Measurements from ENCODE around the gene SAP130.
A peak's percentile ranks its signal among the peaks of the same experiment; 100 is the strongest.
"Not testable (repeated sequence)": the region's sequence is repeated elsewhere in the genome, so short reads cannot be mapped to it uniquely, and the experiment has no call there.

The SAP130 gene

DNA sequence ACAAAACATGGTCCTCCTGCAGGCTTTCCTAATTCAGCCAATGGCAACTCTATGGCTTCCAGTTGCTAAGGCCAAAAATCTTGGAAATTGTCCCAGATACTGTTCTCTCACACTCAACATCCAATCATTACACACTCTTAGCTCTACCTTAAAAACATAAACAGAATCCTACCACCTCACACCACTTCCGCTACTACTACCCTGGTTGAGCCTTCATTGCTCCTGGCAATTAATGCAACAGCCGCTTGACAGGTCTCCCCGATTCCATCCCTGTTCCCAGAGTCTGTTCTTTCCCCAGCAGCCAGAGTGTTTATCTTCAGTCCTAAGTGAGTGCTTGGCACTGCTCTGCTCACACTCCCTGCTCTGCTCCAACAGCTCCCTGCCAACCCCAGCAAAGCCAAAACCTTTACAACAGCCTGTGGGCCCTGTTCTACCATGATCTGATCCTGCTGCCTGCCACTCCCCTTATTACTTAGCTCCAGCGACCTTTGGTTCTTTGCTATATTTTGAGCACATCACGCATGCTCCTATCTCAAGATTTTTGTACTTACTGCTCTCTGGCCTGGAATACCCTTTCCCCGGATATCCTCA lies 74.6 kb downstream of the SAP130 start:
- no peak for DNase-seq (ENCODE audit: low spot score)

DNA sequence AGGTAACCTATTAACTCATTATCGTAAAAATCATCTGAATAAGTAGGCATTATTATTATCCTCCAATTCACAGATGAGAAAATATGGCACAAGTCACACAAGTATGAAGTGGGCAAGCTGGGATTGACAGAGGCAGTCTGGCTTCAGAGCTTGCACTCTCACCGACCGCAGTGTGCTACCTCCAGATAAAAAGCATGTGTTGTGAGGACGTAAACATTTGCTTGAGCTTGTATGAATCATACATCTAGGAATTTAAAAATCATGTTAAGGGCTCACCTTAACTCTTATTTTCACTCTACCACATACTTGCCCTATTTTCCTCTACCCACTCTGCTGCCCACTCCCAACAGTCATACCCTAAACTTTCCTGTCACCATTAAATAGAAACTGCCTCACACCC lies 76.8 kb downstream of the SAP130 start:
- no peak for DNase-seq (ENCODE audit: low spot score)

DNA sequence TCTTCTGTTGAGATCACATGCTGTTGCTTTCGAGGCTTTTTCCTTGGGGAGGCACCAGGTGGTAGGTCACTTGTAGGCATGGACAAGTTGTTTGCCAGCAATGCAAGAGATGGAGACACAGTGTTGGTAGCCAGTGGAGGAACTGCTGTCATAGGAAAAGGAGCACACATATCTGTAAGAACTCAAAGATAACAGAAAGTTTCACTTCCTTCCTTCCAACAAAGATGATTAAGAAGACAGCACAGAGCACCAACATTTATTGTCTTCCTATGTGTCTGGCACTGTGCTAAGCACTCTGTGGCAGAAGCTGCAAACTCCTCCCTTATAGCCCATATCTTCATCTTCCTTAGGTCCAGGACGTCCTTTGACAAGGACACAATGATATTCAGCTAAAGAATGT lies 77.6 kb downstream of the SAP130 start:
- DNase-seq (ENCODE audit: low spot score), result no peak

DNA sequence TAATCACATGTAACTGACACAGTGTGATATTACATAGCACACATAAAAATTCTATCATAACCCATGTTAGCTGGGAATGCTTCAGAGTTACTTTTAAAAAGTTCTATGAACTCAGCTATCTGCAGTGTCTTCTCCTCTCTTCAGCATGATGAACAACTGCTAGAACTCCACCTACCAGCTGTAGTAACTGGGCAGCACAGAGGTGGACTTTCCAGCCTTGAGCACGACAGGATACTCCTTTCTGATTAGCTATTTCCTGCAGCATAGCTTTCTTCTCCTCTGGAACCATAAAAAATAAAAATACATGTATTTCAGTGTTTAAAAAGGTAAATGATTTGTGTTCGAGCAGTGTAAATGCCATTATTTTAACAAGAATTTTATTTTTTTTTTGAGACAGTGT lies 82.6 kb downstream of the SAP130 start:
- no peak for DNase-seq (ENCODE audit: low spot score)

DNA sequence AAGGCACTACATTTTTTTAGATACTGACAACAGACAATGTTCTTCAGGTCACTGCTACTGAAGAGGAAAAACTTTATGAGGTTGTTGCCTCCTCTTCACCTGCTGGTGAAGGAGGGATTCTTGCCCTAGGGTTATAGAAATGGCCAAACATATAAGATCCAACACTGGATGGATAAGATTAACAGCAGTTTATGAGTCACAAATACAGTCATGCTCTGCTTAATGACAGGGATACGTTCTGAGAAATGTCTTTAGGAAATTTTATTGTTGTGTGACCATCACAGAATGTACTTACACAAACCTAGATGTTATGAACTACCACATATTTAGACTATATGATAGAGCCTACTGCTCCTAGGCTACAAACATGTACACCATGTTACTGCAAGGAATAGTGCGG lies 84.7 kb downstream of the SAP130 start:
- DNase-seq (ENCODE audit: low spot score), result peak; percentile 59

DNA sequence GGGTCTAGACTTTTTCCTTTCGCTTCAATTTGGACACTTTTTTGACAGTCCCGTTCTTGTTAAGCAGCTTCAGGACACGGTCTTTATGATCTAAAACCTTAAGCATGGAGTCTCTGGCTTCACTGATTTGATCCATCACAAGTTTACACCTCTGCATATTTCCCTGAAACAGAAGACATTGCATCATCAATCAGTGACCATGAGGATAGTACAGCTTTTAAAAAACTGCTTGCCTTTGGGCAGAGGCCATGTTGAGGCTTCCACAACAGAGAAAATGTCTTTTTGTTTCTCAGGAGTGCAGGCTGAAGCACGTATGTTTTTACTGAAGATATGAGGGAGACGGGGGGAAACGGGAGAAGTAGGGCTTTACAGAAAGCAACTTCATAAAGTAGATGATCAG lies 85.9 kb downstream of the SAP130 start:
- no peak for DNase-seq (ENCODE audit: low spot score)

DNA sequence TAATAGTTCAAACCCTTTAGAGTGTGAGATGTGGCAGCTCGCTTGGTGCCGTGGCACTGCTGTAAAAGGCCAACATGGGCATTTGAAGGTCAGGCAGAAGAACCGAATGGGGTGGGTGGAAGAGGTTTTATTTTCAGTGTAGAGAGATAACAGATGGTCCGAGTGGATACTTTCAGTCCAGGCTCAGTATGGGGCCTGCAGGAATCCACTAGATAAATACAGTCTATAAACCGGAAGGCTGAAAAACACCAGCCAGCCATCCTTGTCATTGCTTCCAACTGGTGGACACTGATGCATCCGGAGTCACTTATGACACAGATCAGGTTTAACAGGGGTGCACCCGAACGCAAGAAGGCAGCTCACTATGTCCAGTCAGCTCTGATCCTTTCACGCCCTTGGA lies 86.4 kb downstream of the SAP130 start:
- DNase-seq (ENCODE audit: low spot score), result no peak

DNA sequence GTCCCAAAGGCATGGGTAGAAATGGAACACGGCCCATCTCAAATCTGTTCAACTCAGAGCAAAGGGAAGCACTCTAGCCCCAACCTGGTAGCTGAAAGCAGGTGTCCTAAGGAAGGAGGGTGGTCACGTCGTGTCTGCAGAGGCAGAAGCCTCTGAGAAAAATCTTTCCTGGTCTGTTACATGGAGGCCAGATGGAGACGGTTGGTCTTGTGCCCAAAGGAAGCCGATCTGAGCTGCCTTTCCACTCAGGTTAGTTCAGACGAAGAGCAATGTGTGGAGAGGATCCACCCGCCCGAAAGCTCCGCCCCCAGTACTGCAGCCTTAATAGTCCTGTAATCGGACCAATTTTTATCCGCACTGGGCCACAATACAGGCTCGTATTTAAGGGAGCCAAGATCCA lies 87.2 kb downstream of the SAP130 start:
- no peak for DNase-seq (ENCODE audit: low spot score)

DNA sequence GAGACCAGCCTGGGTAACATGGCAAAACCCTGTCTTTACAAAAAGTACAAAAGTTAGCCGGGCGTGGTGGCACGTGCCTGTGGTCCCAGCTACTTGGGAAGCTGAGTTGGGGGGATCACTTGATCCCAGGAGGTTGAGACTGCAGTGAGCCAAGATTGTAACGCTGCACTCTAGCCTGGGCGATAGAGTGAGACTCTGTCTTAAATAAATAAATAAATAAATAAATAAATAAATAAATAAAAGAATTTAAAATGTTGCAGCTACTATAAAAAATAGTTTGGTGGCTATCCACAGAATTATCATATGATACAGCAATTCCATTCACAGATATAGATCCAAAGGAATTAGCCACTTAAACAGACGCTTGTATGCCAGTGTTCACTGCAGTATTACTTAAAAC lies 92.5 kb downstream of the SAP130 start:
- no peak for DNase-seq (ENCODE audit: low spot score)

DNA sequence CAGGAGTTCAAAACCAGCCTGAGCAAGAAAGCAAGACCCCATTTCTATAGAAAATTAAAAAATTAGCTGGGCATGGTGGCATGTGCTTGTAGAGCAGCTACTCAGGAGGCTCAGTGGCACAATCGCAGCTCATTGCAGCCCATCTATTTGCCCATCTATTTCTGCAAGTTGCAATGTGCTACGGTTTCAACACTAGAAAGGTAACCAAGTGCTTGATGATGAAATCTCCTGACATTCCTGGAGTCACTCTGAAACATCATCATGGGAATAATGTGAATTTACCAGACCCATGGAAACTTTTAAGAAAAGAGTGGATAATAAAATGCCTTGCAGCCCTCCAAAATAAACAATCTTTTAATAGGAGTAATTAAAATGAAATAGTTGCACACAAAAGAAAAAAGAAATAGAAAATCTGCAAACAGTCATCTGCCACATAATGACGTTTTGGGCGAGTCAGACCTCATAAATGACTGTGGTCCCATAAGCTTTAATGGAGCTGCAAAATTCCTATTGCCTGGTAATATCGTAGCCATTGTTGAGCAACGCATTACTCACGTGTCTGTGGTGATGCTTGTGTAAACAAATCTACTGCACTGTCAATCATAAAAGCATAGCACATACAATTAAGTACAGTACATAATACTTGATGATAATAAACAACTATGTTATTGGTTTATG lies 95.5 kb downstream of the SAP130 start:
- peak; percentile 90 for DNase-seq (ENCODE audit: low spot score)

DNA sequence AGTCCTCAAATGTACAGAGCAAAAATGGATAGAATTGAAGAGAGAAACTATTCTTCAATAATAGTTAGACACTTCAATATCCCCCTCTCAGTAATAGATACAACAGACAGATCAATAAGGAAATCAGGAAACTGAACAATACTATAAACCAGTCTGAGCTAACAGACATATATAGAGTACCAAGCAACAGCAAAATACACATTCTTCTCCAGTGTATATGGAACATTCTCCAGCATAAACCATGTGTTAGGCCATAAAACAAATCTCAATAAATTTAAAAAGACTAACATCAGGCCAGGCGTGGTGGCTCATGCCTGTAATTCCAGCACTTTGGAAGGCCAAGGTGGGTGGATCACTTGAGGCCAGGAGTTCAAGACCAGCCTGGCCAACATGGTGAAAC lies 98.4 kb downstream of the SAP130 start:
- no peak for DNase-seq (ENCODE audit: low spot score)

DNA sequence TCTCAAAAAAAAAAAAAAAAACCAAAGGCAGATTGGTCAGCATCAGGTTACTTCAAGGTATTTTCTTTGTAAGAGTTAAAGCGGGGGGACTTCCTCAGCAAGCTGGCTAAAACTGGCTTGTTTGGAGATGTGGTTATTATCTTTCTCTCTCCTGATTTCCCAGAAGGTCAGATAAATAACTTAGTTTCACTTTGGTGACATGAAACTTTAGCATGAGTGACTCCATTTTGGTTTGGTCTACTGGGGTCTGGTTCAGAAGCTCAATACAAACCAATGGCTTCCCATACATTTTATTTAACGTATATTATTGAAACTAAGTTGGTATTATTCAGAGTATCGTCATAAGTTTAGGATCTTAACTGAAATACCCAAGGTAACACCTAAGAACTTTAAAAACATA lies 100.5 kb downstream of the SAP130 start:
- no peak for DNase-seq (ENCODE audit: low spot score)

DNA sequence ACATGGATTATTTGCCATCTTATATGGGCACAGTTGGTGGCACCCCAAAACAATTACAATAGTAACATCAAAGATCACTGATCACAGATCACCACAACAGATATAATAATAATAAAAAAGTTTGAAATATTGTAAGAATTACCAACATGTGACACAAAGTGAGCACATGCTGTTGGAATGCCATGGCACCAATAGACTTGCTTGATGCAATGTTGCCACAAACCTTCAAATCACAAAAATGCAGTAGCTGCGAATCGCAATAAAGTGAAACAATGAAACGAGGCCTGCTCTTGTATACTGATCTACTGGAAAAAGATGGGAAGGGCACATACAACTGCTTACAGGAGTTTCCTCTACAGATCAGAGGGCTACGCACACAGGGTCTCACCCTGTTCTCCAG lies 109.9 kb downstream of the SAP130 start:
- DNase-seq (ENCODE audit: low spot score), result no peak

DNA sequence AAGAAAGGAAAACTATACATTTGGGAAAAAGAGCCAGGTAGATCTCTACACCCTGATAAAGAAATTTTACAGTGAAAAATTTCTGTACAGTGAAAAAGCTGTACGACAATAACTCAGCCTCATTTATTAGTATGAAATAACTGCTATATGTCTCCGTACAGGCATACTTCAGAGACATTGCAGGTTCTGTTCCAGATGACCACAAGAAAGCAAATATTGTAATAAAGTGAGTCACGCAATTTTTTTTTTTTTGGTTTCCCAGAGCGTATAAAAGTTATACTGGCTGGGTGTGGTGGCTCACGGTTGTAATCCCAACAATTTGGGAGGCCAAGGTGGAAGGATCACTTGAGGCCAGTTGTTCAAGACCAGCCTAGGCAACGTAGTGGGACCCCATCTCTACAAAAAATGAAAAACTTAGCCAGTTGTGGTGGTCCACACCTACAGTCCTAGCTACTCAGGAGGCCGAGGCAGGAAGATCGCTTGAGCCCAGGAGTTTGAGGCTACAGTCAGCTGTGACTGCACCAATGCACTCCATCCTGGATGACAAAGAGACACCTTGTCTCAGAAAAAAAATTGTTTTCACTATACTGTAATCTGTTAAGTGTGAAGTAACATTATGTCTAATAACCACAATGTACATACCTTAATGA lies 113.9 kb downstream of the SAP130 start:
- DNase-seq (ENCODE audit: low spot score), result no peak

DNA sequence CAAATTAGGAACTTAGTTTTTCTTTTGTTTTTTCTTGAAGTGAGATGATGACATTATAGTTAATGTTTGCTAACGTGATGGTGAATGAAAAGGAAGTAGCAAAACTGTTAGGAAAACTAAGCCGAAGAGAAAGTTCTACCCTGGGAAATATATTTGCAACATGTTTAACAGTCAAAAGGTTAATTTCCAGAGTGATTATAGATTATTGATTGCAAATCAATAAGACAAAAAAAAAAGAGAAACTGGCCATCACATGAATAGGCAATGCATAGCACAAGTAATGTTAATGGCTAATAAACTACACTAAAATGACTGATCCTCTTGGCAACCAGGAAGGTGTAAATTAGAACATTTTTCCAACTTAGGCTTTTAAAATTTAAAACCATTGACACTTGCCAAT lies 116.1 kb downstream of the SAP130 start:
- DNase-seq (ENCODE audit: low spot score), result no peak

DNA sequence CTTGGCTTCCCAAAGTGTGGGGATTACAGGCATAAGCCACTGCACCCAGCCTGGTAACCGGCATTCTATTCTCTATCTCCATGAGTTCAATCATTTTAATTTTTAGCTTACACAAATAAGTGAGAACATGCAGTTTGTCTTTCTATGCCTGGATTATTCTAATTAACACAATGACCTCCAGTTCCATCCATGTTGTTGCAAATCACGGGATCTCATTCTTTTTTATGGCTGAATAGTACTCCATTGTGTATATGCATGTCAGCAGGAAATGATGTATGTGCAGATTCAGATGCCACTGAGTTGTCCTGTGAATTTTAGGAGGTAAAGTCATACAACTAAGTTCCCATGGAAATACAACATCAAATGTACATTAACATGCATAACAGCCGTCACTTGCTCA lies 117.4 kb downstream of the SAP130 start:
- DNase-seq (ENCODE audit: low spot score), result no peak

DNA sequence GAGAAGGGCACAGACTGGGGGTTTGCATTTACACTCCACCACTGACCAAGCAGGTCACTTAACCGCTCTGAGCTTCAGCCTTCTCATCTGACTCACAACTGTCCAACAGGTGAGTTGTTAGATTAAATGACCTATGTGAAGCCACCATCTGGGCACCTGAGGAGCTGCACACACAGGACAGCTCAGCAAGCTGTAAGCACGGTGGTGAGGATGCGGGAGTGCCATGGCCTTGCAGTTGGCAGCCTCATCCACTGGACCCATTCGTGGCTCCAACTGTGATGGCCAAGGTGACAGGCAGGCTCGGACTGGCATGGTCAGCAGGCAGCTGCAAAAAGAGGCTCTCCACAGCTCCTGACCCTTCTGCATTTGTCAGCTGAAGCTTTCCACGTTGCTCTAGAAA lies 118.8 kb downstream of the SAP130 start:
- DNase-seq (ENCODE audit: low spot score), result no peak

DNA sequence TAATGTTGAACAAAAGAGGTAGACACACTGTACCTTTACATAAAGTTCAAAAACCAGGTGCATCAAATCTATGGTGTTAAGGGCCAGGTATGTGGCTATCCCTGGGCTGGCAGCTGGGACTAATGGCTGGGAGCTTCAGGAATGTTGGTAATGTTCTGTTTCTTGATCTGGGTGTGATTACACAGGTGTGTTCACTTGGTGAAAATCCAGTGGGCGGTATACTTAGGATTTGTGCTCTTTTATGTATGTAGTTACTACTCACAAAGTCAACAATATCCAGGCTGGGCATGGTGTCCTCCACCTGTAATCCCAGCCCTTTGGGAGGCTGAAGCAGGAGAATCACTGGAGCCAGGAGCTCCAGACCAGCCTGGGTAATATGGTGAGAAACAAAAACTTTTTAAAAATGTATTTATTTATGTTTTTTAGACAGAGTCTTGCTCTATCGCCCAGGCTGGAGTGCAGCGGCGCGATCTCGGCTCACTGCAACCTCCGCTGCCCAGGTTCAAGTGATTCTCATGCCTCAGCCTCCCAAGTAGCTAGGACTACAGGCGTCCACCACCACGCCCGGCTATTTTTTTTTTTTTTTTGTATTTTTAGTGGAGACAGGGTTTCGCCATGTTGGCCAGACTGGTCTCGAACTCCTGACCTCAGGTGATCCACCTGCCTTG lies 120.0 kb downstream of the SAP130 start:
- DNase-seq (ENCODE audit: low spot score), result not testable (repeated sequence)

DNA sequence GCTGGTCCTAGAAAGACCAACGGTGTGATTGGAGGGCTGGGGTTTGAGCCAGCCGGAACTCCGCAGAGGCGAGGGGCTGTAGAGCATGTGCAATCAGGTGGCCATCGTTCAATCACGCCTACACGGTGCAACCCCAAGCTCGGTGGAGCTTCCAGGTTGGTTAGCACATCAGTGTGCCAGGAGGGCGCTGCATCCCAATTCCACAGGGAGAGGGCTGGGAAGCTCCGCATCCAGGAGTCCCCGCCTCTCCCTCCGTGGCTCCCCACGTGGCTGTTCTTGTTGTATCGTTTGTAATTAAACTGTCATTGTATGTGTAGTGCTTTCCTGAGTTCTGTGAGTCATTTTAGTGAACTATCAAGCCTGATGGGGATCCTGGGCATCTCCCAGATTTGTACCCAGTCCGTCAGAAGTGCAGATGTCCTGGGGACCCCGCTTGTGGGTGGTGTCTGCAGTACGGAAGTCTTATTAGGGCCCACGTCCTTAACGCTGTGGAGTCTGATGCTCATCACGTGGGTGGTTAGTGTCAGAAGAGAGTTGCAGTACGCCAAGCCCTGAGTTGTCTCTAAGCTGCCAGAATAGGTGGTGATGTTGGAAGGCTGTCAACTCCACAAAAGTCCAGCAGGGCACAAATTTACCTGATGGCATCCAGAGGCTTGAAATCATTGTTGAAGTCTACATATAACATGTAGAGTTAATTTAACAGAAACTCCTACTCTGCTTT lies 121.5 kb downstream of the SAP130 start:
- DNase-seq (ENCODE audit: low spot score), result no peak

DNA sequence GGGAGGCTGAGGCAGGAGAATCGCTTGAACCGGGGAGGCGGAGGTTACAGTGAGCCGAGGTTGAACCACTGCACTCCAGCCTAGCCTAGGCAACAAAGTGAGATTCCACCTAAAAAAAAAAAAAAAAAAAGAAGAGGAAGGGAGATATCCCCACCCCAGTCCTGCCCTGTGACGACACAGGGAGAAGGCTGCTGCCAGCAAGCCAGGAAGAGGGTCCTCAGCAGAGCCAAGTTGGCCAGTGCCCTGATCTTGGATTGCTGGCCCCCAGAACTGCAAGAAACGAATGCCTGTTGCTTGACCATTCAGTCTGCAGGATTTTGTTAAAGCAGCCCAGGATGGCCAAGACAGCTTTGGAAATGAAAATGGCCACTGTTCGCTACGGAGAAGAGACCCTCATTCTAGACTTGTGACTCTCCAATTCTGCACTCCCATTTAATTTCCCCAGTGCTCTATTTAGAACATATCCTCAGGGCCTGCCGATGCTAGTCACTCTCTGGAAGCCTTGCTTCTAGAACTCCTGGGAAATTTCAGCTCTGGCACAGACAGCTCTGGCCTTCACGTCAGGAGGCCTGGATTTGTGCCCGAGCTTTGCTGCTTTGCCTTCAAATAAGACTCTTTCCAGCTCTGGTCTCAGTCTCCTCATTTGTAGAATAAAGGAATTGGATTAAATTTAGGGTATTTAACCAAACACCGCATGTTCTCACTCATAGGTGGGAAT lies 126.4 kb downstream of the SAP130 start:
- no peak for DNase-seq (ENCODE audit: low spot score)

DNA sequence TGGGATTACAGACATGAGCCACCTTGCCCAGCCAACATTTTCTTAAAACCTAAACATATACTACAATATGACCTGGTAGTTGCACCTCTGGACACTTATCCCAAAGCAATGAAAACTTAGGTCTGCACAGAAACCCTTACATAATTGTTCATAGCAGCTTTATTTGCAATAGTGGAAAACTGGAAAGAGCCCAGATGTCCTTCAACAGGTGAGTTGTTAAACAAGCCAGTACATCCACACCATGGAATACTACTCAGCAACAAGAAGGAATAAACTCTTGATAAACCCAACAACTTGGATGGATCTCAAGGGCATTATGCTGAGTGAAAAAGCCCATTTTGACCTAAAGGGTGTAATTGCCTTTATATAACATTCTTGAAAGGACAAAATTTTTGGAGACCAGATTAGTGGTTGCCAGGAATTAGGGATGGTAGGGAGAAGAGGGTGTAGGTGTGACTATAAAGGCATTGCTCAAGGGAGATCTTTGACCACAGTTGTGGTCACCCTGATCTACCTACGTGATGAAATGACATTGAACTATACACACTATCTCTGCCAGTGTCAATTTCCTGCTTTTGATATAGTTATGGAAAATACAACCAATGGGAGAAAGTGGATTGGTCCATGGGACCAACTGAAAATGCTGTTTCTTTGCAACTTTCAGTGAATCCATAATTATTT lies 130.2 kb downstream of the SAP130 start:
- no peak for DNase-seq (ENCODE audit: low spot score)

All from RKO (cell line).